SK-N-MC (cell line): ENCODE data around the gene TUBA1A.
"Not testable (repeated sequence)": the region's sequence is repeated elsewhere in the genome, so short reads cannot be mapped to it uniquely, and the experiment has no call there.

Experiments
- DNase-seq: peaks from one replicate; pipeline ENCODE4 v3.0.0-alpha.2; 2011; ENCODE audit warnings: low read depth, low spot score
- H3K27ac ChIP-seq: fragments of 200-600 bp; sonication (generic); 2 replicates; pipeline ENCODE4 v1.5.1; 2016; ENCODE audit warnings: mixed run types
- H3K36me3 ChIP-seq: fragments of 200-600 bp; sonication (generic); 2 replicates; pipeline ENCODE4 v1.6.1; 2017; ENCODE audit warnings: antibody characterized with exemption, low read length, mixed read lengths; ENCODE audit not compliant: insufficient read depth
- H3K4me3 ChIP-seq: fragments of 200-600 bp; sonication (generic); 2 replicates; pipeline ENCODE4 v1.5.1; 2016
- H3K9ac ChIP-seq: fragments of 200-600 bp; sonication (generic); 2 replicates; pipeline ENCODE4 v1.8.0; 2017; ENCODE audit warnings: mixed run types, mixed read lengths; ENCODE audit not compliant: insufficient read length
- H3K9me3 ChIP-seq: fragments of 200-600 bp; sonication (generic); 2 replicates; pipeline ENCODE4 v1.6.1; 2017; ENCODE audit warnings: low read depth, mild to moderate bottlenecking, antibody characterized with exemption, low read length, moderate library complexity, mixed read lengths
- EZH2 ChIP-seq: fragments of 200-600 bp; sonication (generic); IDR thresholded peaks from one replicate; pipeline ENCODE4 v1.6.1; 2017; ENCODE audit warnings: antibody characterized with exemption
- FOXP2 ChIP-seq: optimal IDR thresholded peaks from 2 replicates; pipeline ENCODE3; 2011; ENCODE audit warnings: mild to moderate bottlenecking, moderate library complexity; ENCODE audit not compliant: insufficient read depth; ENCODE audit errors: extremely low read length, control extremely low read depth
- POLR2AphosphoS5 ChIP-seq: IDR thresholded peaks from 2 replicates; pipeline ENCODE4 v1.6.1; 2012; ENCODE audit warnings: mild to moderate bottlenecking, low read depth, low read length, borderline replicate concordance

TUBA1A gene

DNA sequence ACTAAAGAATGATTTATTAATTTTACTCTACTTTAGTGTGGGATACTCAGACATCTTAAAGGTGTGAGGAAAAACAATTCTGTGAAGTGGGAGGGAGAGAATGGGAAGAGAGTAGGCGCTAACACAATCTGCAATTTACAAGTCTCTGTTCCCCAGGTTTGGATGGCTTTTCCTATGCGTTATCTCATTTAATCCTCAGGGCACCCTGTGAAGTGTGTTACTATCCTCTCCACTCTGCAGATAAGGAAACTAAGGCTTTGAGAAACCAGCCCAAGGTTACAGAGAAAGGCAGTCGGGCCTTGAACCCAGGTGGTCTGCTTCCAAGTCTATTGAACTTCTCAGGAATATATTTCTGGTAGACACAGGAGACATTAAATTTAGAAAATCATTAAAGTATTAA is 39.8 kb upstream of the TUBA1A start:
- Histone ChIP-seq H3K27ac (no peak overlapping the region), H3K36me3 (no peaks in the 10 kb centered on the region), H3K4me3 (no peak overlapping the region), H3K9me3 (no peaks in the 10 kb centered on the region), H3K9ac (no peak overlapping the region)
- no peak for DNase-seq
- TF ChIP-seq FOXP2, result no peak
- TF ChIP-seq EZH2, result no peak
- TF ChIP-seq POLR2AphosphoS5, result no peak

GRCh38 chr12:49227713-49228112 is 38.8 kb upstream of the TUBA1A start:
- no peaks in the 10 kb centered on the region for H3K9me3 ChIP-seq
- TF ChIP-seq EZH2 (no peak), POLR2AphosphoS5 (no peak), FOXP2 (no peak)
- no peak overlapping the region for H3K4me3 ChIP-seq
- H3K36me3 ChIP-seq, result no peaks in the 10 kb centered on the region
- DNase-seq, result no peak
- H3K27ac ChIP-seq, result no peak overlapping the region
- no peak overlapping the region for H3K9ac ChIP-seq

DNA sequence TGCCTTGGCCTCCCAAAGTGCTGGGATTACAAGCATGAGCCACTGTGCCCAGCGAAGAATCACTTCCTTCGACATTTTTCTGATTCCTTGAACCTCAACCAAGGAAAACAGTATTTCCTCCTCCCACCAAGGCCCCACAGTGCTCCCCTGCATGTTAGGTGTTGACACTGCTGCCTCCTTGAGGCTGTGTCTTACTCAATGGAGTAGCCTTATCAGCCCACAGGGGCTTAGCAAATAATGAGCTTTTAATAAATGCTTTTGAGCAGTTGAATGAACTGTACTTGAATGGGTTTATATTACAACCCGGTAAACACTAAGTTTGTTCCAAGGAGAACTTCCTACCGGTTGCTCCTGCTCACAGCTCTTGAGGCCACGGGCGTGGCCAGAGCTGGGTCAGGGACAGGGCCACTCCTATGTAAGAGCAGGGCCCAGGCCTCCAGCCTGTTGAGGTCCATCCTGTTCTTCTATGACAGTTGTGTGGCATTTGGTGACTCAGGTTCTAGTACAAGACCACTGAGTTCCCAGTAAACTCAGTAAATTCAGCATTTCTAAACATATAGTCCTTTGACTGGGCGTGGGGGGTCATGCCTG is 36.8 kb upstream of the TUBA1A start:
- no peaks in the 10 kb centered on the region for H3K9me3 ChIP-seq
- TF ChIP-seq POLR2AphosphoS5, result no peak
- no peak for TF ChIP-seq EZH2
- TF ChIP-seq FOXP2, result no peak
- no peak for DNase-seq

DNA sequence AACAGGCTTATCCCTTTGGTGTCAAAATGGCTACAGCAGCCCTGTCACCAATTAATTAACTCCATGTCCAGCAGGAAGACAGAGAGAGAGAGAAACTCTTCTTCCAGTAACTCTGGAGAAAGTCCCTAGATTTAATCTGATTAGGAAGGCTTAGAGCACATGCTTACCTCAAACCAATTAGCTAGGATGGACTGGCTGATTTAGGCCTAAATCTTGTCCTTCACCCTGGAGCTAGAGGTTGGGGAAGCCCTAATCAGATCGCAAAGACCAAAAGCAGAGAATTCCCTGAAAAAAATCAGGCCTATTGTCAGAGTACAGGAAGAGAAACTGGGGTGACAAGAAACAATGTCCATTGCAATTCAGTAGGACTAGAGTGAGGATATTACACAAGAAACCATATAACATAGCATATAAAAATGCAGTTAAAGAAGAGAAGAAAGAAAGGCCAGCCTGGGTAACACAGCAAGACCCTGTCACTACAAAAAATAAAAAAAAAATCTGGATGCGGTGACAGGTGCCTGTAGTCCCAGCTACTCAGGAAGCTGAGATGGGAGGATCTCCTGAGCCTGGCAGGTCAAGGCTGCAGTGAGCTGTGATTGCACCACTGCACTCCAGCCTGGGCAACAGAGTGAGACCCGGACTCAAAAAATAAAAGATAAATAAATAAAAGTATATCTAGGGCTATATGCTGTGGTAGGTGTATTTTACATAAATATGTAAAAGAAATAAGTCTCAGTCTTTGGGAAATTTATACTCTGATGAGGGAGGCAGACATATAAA is 34.9 kb upstream of the TUBA1A start:
- Histone ChIP-seq H3K9ac (no peak overlapping the region), H3K36me3 (no peaks in the 10 kb centered on the region), H3K4me3 (no peak overlapping the region), H3K27ac (no peak overlapping the region), H3K9me3 (no peaks in the 10 kb centered on the region)
- no peak for DNase-seq
- TF ChIP-seq POLR2AphosphoS5 (no peak), EZH2 (no peak), FOXP2 (no peak)

More for the DNA sequence above, 36.8 kb upstream of the TUBA1A start:
- Histone ChIP-seq H3K27ac (no peak overlapping the region), H3K9ac (no peak overlapping the region), H3K36me3 (no peaks in the 10 kb centered on the region), H3K4me3 (no peak overlapping the region)

DNA sequence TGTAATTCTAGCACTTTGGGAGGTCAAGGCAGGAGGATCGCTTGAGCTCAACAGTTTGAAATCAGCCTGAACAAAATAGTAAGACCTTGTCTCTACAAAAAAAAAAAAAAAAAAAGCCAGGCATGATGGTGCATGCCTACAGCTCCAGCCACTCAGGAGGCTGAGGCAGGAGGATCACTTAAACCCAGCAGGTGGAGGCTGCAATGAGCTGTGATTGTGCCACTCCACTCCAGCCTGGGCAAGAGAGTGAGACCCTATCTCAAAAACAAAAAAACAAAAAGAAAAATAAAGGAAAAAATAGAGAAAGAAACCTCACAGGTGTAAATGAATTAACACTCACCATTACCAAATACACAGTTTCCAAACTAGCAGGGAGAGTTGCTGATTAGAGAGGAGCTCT is 34.2 kb upstream of the TUBA1A start:
- TF ChIP-seq EZH2 (no peak), POLR2AphosphoS5 (no peak), FOXP2 (no peak)
- H3K4me3 ChIP-seq, result no peak overlapping the region
- H3K9me3 ChIP-seq, result no peaks in the 10 kb centered on the region
- H3K36me3 ChIP-seq, result no peaks in the 10 kb centered on the region
- no peak overlapping the region for H3K9ac ChIP-seq
- no peak for DNase-seq
- H3K27ac ChIP-seq, result no peak overlapping the region

DNA sequence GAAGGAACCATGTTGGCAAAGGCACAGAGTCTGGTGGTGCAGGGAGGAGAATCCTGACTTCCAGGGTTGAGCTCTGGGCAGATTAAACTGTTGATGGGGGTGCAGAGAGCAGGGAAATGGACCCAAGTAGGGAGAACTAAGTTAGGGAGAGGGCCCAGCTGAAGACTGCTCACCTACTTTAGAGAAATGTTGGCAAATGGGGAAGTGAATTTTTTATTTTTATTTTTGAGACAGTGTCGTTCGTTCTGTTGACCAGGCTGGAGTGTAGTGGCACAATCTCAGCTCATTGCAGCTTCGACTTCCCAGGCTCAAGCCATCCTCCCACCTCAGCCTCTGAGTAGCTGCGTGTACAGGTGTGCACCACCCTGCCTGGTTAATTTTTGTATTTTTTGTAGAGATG is 32.1 kb upstream of the TUBA1A start:
- Histone ChIP-seq H3K27ac (no peak overlapping the region), H3K9me3 (no peaks in the 10 kb centered on the region), H3K9ac (no peak overlapping the region), H3K4me3 (no peak overlapping the region), H3K36me3 (no peaks in the 10 kb centered on the region)
- no peak for TF ChIP-seq POLR2AphosphoS5
- TF ChIP-seq EZH2, result no peak
- no peak for TF ChIP-seq FOXP2
- no peak for DNase-seq

DNA sequence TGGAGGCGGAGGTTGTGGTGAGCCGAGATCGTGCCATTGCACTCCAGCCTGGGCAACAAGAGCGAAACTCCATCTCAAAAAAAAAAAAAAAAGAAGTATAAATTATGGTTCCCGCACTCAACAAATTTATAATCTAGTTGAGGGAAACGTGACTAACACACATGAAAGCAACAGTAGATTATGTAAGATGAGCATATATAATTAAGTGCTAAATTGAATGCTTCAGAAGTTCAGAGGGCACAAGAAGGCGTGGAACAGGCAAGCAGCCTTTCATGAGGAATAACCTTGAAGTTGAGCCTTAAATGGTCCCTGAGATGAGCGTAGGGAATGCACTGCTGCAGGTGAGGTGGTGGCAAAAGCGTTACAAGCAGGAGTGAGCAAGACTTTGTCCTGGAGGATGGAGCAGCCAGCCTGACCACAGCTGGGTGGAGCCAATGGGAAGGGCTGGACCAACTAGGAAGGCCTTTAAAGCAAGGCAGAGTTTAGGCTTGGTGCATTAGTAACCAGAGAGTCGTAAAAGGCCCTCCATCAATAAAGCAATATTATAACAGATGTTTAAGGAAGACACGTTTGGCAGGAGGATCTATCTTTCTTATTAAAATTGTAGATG is 30.6 kb upstream of the TUBA1A start:
- no peaks in the 10 kb centered on the region for H3K9me3 ChIP-seq
- no peak overlapping the region for H3K4me3 ChIP-seq
- TF ChIP-seq EZH2 (no peak), FOXP2 (no peak), POLR2AphosphoS5 (no peak)
- H3K27ac ChIP-seq, result no peak overlapping the region
- H3K9ac ChIP-seq, result no peak overlapping the region
- DNase-seq, result no peak
- H3K36me3 ChIP-seq, result no peaks in the 10 kb centered on the region

DNA sequence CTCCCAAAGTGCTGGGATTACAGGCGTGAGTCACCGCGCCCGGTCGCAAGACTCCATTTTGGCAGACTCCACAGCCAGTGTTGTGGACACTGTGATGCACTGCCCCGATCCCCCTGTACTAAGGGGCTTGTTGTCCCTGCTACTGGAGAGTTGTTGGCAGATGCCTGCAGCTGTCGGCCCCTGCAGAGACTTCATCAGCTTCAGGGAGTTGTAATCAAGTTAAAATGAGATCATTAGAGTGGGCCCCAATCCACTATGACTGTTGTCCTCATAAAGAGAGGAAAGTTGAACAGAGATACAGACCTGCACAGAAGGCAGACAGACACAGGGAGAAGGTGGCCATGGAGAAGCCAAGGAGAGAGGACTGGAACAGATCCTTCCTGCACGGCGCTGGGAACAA is 23.7 kb upstream of the TUBA1A start:
- no peaks in the 10 kb centered on the region for H3K36me3 ChIP-seq
- no peak overlapping the region for H3K9ac ChIP-seq
- H3K4me3 ChIP-seq, result no peak overlapping the region
- no peaks in the 10 kb centered on the region for H3K9me3 ChIP-seq
- no peak for TF ChIP-seq EZH2
- TF ChIP-seq POLR2AphosphoS5, result no peak
- TF ChIP-seq FOXP2, result no peak
- DNase-seq, result no peak
- H3K27ac ChIP-seq, result no peak overlapping the region

DNA sequence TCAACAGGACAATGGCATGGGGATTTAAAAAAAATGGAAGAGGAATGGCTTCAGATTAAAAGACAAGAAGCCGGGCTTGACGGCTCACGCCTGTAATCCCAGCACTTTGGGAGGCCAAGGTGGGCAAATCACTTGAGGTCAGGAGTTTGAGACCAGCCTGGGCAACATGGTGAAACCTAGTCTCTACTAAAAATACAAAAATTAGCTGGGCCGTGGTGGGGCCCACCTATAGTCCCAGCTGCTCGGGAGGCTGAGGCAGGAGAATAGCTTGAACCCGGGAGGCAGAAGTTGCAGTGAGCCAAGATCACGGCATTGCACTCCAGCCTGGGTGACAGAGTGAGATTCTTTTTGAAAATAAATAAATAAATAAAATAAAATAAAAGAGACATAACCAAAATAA is 21.8 kb upstream of the TUBA1A start:
- not testable (repeated sequence) for H3K36me3 ChIP-seq, H3K27ac ChIP-seq, H3K9ac ChIP-seq, DNase-seq, H3K9me3 ChIP-seq, H3K4me3 ChIP-seq
